CD14-positive monocyte (primary cell): Measurements from ENCODE around the gene MECP2. TPM values are rescaled to one million over a fixed set of nuclear protein-coding genes. Genes with fewer than 3 reads are reported as not detected.
A peak's percentile ranks its signal among the peaks of the same experiment; 100 is the strongest.

Experiments
- DNase-seq, 3 donors: peaks; one replicate each; pipeline ENCODE4 v3.0.0-alpha.2; 2011 to 2022
- H2AFZ ChIP-seq: 2 replicates; pipeline ENCODE4 v1.6.0; 2012; ENCODE audit warnings: mild to moderate bottlenecking, low read depth, low read length, inconsistent platforms; ENCODE audit not compliant: insufficient read depth, poor library complexity, severe bottlenecking
- H3K27ac ChIP-seq, 2 donors: 1 replicate in 1 of 2; 2 replicates in 1 of 2; pipeline ENCODE4 v1.5.1; 2012 to 2013; ENCODE audit warnings: low read length in 2 of 2, control low read depth in 1 of 2, inconsistent platforms in 1 of 2, low read depth in 1 of 2, mild to moderate bottlenecking in 1 of 2
- H3K27me3 ChIP-seq, 2 donors: one replicate each; pipeline versions ENCODE4 v1.6.0 to v1.6.1; 2011 to 2013; ENCODE audit warnings: low read length in 2 of 2; ENCODE audit not compliant: control insufficient read depth in 2 of 2, insufficient read depth in 2 of 2
- H3K36me3 ChIP-seq, 2 donors: replicated peaks in 1 of 2; 1 replicate in 1 of 2; 2 replicates in 1 of 2; pipeline versions ENCODE4 v1.5.1 to v1.6.1; 2012 to 2013; ENCODE audit warnings: low read length in 2 of 2, control low read depth in 1 of 2, inconsistent platforms in 1 of 2, mild to moderate bottlenecking in 1 of 2; ENCODE audit not compliant: insufficient read depth in 2 of 2, control insufficient read depth in 1 of 2
- H3K4me1 ChIP-seq, 2 donors: 1 replicate in 1 of 2; 2 replicates in 1 of 2; pipeline versions ENCODE4 v1.5.1 to v1.6.1; 2012 to 2013; ENCODE audit warnings: low read length in 2 of 2, control low read depth in 1 of 2, inconsistent platforms in 1 of 2, mild to moderate bottlenecking in 1 of 2, moderate library complexity in 1 of 2; ENCODE audit not compliant: insufficient read depth in 2 of 2, control insufficient read depth in 1 of 2
- H3K4me2 ChIP-seq: replicated peaks from 2 replicates; pipeline ENCODE3; 2012; ENCODE audit warnings: low read length, moderate library complexity, mild to moderate bottlenecking; ENCODE audit not compliant: poor library complexity, severe bottlenecking; ENCODE audit errors: extremely low read depth
- H3K4me3 ChIP-seq, 3 experiments: fragments of 200-600 bp in 1 of 3; sonication (generic) in 1 of 3; replicated peaks in 1 of 3; 1 replicate in 2 of 3; 2 replicates in 1 of 3; pipeline ENCODE4 v1.5.1; 2011 to 2013; ENCODE audit warnings: low read length in 3 of 3, mild to moderate bottlenecking in 3 of 3, control low read depth in 2 of 3, low read depth in 2 of 3, inconsistent platforms in 1 of 3, moderate library complexity in 1 of 3
- H3K79me2 ChIP-seq: 2 replicates; pipeline ENCODE4 v1.6.0; 2012; ENCODE audit warnings: mild to moderate bottlenecking, control low read depth, inconsistent platforms, low read length, moderate library complexity; ENCODE audit not compliant: insufficient read depth
- H3K9ac ChIP-seq: 2 replicates; pipeline ENCODE4 v1.6.0; 2017; ENCODE audit warnings: low read length, mild to moderate bottlenecking; ENCODE audit not compliant: insufficient read depth, poor library complexity, severe bottlenecking
- H3K9me3 ChIP-seq, 2 donors: replicated peaks in 1 of 2; 1 replicate in 1 of 2; 2 replicates in 1 of 2; pipeline versions ENCODE4 v1.5.1 to v1.6.1; 2012 to 2013; ENCODE audit warnings: low read length in 2 of 2, control low read depth in 1 of 2; ENCODE audit not compliant: control insufficient read depth in 1 of 2, insufficient read depth in 1 of 2
- H4K20me1 ChIP-seq: 2 replicates; pipeline ENCODE4 v1.6.0; 2012; ENCODE audit warnings: mild to moderate bottlenecking, low read length, control low read depth, moderate library complexity; ENCODE audit not compliant: insufficient read depth
- H3K27ac Mint-ChIP-seq, 7 donors: one replicate each; pipeline ENCODE4 v1.8.0; 2020; ENCODE audit warnings: mild to moderate bottlenecking in 7 of 7, mixed read lengths in 7 of 7, moderate library complexity in 6 of 7, inconsistent platforms in 2 of 7
- H3K27me3 Mint-ChIP-seq, 3 donors: one replicate each; pipeline ENCODE4 v1.8.0; 2021 to 2022; ENCODE audit warnings: low read depth in 3 of 3, mild to moderate bottlenecking in 3 of 3, mixed read lengths in 3 of 3, moderate library complexity in 3 of 3, inconsistent platforms in 1 of 3
- H3K36me3 Mint-ChIP-seq, 2 donors: one replicate each; pipeline ENCODE4 v1.8.0; 2020; ENCODE audit warnings: mixed read lengths in 2 of 2, inconsistent platforms in 1 of 2, mild to moderate bottlenecking in 1 of 2
- H3K4me1 Mint-ChIP-seq: one replicate; pipeline ENCODE4 v1.8.0; 2020; ENCODE audit warnings: mild to moderate bottlenecking, mixed read lengths
- H3K4me3 Mint-ChIP-seq, 2 donors: one replicate each; pipeline ENCODE4 v1.8.0; 2020; ENCODE audit warnings: mild to moderate bottlenecking in 2 of 2, mixed read lengths in 2 of 2, moderate library complexity in 1 of 2
- H3K9me3 Mint-ChIP-seq, 7 donors: one replicate each; pipeline ENCODE4 v1.8.0; 2020 to 2022; ENCODE audit warnings: mixed read lengths in 7 of 7, mild to moderate bottlenecking in 6 of 7, moderate library complexity in 6 of 7, inconsistent platforms in 2 of 7
- WGBS: methylation state at CpG from one replicate; pipeline ENCODE4 v1.1.5; 2013; ENCODE audit warnings: missing lambda C conversion rate; ENCODE audit not compliant: insufficient coverage; 5-methylcytosine and 5-hydroxymethylcytosine counted together
- intact Hi-C, 2 donors: fragments of 100-400 bp; cut with micrococcal nuclease; formaldehyde crosslinking; loops; one replicate each; pipeline versions ENCODE4 v1.15.0 to v1.15.1; 2023
- polyA plus RNA-seq, 3 donors: library from polyadenylated mRNA; depleted of rRNA in 1 of 3; unstranded in 2 of 3; stranded (reverse) in 1 of 3; fragments of 300-500 nt in 2 of 3; fragments of >200 nt in 1 of 3; fragmentation: Illumina TruSeq in 2 of 3; gene quantifications; 1 replicate in 2 of 3; 2 replicates in 1 of 3; pipeline ENCODE4 v1.2.3, GENCODE V29; 2012 to 2021
- TF ChIP-seq, protein P1 (sequence below): fragments of 200-600 bp; IDR thresholded peaks from one replicate; pipeline ENCODE4 v1.8.0; 2022; ENCODE audit warnings: antibody characterized with exemption, mild to moderate bottlenecking

The MECP2 gene
- polyA plus RNA-seq, 3 donors, result 5.2 to 21.2 (median 9.6) TPM

DNA sequence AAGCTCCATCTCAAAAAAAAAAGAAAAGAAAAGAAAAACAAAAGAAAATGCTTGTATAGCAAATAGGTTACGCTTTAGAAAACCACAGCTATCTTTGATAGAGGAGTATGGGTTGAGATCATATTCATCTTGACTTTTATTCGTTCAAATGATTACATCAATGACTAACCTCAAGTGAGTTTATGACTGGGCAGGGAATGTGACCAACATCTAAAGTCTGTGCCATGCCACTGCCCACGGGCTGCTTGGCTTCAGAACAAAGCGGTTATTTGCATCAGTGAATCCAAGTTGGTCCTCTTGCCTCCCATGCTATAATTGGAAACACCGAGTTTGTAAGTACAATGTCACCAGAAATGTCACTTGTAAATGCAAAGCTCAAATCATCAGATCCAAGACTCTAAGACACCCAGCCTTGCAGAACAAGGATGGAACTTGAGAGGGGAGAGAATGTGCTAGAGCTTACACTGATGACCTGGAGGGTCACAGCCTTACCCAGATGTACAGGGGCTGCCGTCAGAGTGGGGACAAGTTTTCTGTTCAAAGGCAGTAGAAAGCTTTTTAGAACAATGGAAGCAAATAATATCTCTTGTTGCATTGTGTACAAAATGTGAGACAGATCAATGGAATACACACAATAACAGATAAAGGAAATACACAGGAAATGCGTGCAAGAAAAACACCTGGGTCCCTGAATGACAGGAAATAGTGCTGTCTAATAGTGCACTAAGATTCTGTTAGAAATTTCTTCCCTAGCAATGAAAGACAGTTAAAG is 38.1 kb upstream of the MECP2 start:
- Histone ChIP-seq H3K36me3 (no peaks in the 10 kb centered on the region), H3K4me2 (no peak overlapping the region), H3K27ac (no peak overlapping the region), H3K9me3 (no peaks in the 10 kb centered on the region), H3K27me3 (peaks cover 0 to 12% of the 10 kb centered on the region in 2 donors), H3K9ac (no peak overlapping the region), H4K20me1 (no peaks in the 10 kb centered on the region), H3K4me3 (no peak overlapping the region), H3K4me1 (peaks cover 9 to 10% of the 10 kb centered on the region in 2 donors), H2AFZ (no peak overlapping the region), H3K79me2 (no peaks in the 10 kb centered on the region)
- no peak for DNase-seq
- H3K36me3 Mint-ChIP-seq, result peaks cover 0 to 2% of the 10 kb centered on the region in 2 donors
- WGBS, result 92% methylated on average over 2 of the region's 7 CpGs
- peaks cover 0 to 3% (median 1%) of the 10 kb centered on the region in 7 donors for H3K9me3 Mint-ChIP-seq
- TF ChIP-seq, protein P1, sequence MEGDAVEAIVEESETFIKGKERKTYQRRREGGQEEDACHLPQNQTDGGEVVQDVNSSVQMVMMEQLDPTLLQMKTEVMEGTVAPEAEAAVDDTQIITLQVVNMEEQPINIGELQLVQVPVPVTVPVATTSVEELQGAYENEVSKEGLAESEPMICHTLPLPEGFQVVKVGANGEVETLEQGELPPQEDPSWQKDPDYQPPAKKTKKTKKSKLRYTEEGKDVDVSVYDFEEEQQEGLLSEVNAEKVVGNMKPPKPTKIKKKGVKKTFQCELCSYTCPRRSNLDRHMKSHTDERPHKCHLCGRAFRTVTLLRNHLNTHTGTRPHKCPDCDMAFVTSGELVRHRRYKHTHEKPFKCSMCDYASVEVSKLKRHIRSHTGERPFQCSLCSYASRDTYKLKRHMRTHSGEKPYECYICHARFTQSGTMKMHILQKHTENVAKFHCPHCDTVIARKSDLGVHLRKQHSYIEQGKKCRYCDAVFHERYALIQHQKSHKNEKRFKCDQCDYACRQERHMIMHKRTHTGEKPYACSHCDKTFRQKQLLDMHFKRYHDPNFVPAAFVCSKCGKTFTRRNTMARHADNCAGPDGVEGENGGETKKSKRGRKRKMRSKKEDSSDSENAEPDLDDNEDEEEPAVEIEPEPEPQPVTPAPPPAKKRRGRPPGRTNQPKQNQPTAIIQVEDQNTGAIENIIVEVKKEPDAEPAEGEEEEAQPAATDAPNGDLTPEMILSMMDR, result no peak
- peaks cover 22% of the 10 kb centered on the region for H3K4me1 Mint-ChIP-seq
- H3K4me3 Mint-ChIP-seq, result peak overlapping the region in 1 of 2 donors; percentile 42
- H3K27me3 Mint-ChIP-seq, result peaks cover 5 to 42% (median 6%) of the 10 kb centered on the region in 3 donors
- intact Hi-C loops, result no loop called here
- H3K27ac Mint-ChIP-seq, result no peak overlapping the region

DNA sequence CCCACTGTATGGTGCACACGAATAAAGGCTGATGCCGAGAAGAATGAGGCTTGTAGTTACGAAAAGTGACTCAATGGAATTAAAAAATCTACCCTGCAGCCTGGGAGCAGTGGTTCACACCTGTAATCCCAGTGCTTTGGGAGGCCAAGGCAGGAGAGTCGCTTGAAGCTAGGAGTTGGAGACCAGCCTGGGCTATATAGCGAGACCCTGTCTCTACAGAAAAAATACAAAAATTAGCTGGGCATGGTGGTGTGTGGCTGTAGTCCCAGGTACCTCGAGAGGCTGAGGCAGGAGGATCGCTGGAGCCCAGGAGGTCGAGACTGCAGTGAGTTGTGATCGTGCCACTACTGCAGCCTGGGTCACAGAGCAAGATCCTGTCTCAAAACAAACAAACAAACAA is 34.8 kb upstream of the MECP2 start:
- Histone ChIP-seq H3K27ac (no peak overlapping the region), H3K4me3 (no peak overlapping the region), H3K27me3 (peaks cover 0 to 12% of the 10 kb centered on the region in 2 donors), H2AFZ (no peak overlapping the region), H3K79me2 (no peaks in the 10 kb centered on the region), H4K20me1 (no peaks in the 10 kb centered on the region), H3K4me2 (no peak overlapping the region), H3K36me3 (no peaks in the 10 kb centered on the region), H3K9me3 (no peaks in the 10 kb centered on the region), H3K9ac (no peak overlapping the region), H3K4me1 (peaks cover 3 to 9% of the 10 kb centered on the region in 2 donors)
- Mint-ChIP-seq H3K9me3 (peaks cover 0 to 3% (median 0%) of the 10 kb centered on the region in 7 donors), H3K36me3 (no peaks in the 10 kb centered on the region), H3K4me1 (peaks cover 13% of the 10 kb centered on the region), H3K27ac (no peak overlapping the region), H3K27me3 (peaks cover 4 to 29% (median 5%) of the 10 kb centered on the region in 3 donors), H3K4me3 (no peak overlapping the region)
- WGBS, result no CpG with 5 or more reads among the region's 9 CpGs
- intact Hi-C loops, result no loop called here
- TF ChIP-seq, protein P1, result no peak
- DNase-seq, result no peak
